ENCODE data around the gene NUTM2E. TPM values are rescaled to one million over a fixed set of nuclear protein-coding genes. Genes with fewer than 3 reads are reported as not detected.
A peak's percentile ranks its signal among the peaks of the same experiment; 100 is the strongest.
"Not testable (repeated sequence)": the region's sequence is repeated elsewhere in the genome, so short reads cannot be mapped to it uniquely, and the experiment has no call there.

NUTM2E gene
- total RNA-seq, 1 experiment from 2014 or later, result 0.37 TPM

- DNase-seq (ENCODE audit: unreplicated experiment); H3K27me3 Mint-ChIP-seq (ENCODE audit: insufficient read depth, unreplicated experiment); H3K27ac Mint-ChIP-seq (ENCODE audit: low read depth, unreplicated experiment); H3K36me3 Mint-ChIP-seq (ENCODE audit: insufficient read depth, unreplicated experiment); intact Hi-C loops (cut with micrococcal nuclease); POLR2A ChIA-PET; H3K4me1 Mint-ChIP-seq (ENCODE audit: insufficient read depth, unreplicated experiment); H3K4me3 Mint-ChIP-seq (ENCODE audit: unreplicated experiment); CTCF ChIA-PET; BruUV-seq (replicated peaks); H3K9me3 Mint-ChIP-seq (ENCODE audit: unreplicated experiment): not testable (repeated sequence)
These were observed 27.2 kb upstream of the NUTM2E start for GRCh38 chr10:79799337-79799736.

GRCh38 chr10:79805857-79806256 is 20.7 kb upstream of the NUTM2E start:
- BruUV-seq (replicated peaks); H3K36me3 Mint-ChIP-seq (ENCODE audit: insufficient read depth, unreplicated experiment); CTCF ChIA-PET; DNase-seq (ENCODE audit: unreplicated experiment); H3K4me3 Mint-ChIP-seq (ENCODE audit: unreplicated experiment); H3K4me1 Mint-ChIP-seq (ENCODE audit: insufficient read depth, unreplicated experiment); H3K9me3 Mint-ChIP-seq (ENCODE audit: unreplicated experiment); H3K27ac Mint-ChIP-seq (ENCODE audit: low read depth, unreplicated experiment); intact Hi-C loops (cut with micrococcal nuclease); POLR2A ChIA-PET; H3K27me3 Mint-ChIP-seq (ENCODE audit: insufficient read depth, unreplicated experiment): not testable (repeated sequence)

GRCh38 chr10:79811895-79812294 is 14.6 kb upstream of the NUTM2E start:
- BruUV-seq (replicated peaks); intact Hi-C loops (cut with micrococcal nuclease); H3K4me1 Mint-ChIP-seq (ENCODE audit: insufficient read depth, unreplicated experiment); H3K4me3 Mint-ChIP-seq (ENCODE audit: unreplicated experiment); POLR2A ChIA-PET; H3K27ac Mint-ChIP-seq (ENCODE audit: low read depth, unreplicated experiment); CTCF ChIA-PET; DNase-seq (ENCODE audit: unreplicated experiment); H3K9me3 Mint-ChIP-seq (ENCODE audit: unreplicated experiment); H3K27me3 Mint-ChIP-seq (ENCODE audit: insufficient read depth, unreplicated experiment): not testable (repeated sequence)
- peaks cover 14% of the 10 kb centered on the region for H3K36me3 Mint-ChIP-seq (ENCODE audit: insufficient read depth, unreplicated experiment)

GRCh38 chr10:79816290-79816689 is 10.2 kb upstream of the NUTM2E start:
- H3K4me1 Mint-ChIP-seq (ENCODE audit: insufficient read depth, unreplicated experiment); H3K27ac Mint-ChIP-seq (ENCODE audit: low read depth, unreplicated experiment); H3K9me3 Mint-ChIP-seq (ENCODE audit: unreplicated experiment); H3K27me3 Mint-ChIP-seq (ENCODE audit: insufficient read depth, unreplicated experiment); BruUV-seq (replicated peaks); DNase-seq (ENCODE audit: unreplicated experiment); POLR2A ChIA-PET; CTCF ChIA-PET; H3K4me3 Mint-ChIP-seq (ENCODE audit: unreplicated experiment); intact Hi-C loops (cut with micrococcal nuclease): not testable (repeated sequence)
- peaks cover 14% of the 10 kb centered on the region for H3K36me3 Mint-ChIP-seq (ENCODE audit: insufficient read depth, unreplicated experiment)

GRCh38 chr10:79823387-79823786 is 3.2 kb upstream of the NUTM2E start:
- H3K27ac Mint-ChIP-seq (ENCODE audit: low read depth, unreplicated experiment); H3K4me1 Mint-ChIP-seq (ENCODE audit: insufficient read depth, unreplicated experiment); BruUV-seq (replicated peaks): not testable (repeated sequence)

GRCh38 chr10:79825587-79826011 is 940 bp upstream of the NUTM2E start:
- Mint-ChIP-seq H3K27ac (ENCODE audit: low read depth, unreplicated experiment) (peak overlapping the region; percentile 86), H3K4me3 (ENCODE audit: unreplicated experiment) (peak overlapping the region; percentile 81)
- H3K4me1 Mint-ChIP-seq (ENCODE audit: insufficient read depth, unreplicated experiment); H3K9me3 Mint-ChIP-seq (ENCODE audit: unreplicated experiment); H3K27me3 Mint-ChIP-seq (ENCODE audit: insufficient read depth, unreplicated experiment); BruUV-seq (replicated peaks); CTCF ChIA-PET; H3K36me3 Mint-ChIP-seq (ENCODE audit: insufficient read depth, unreplicated experiment); POLR2A ChIA-PET; intact Hi-C loops (cut with micrococcal nuclease): not testable (repeated sequence)
- peak; percentile 1 for DNase-seq (ENCODE audit: unreplicated experiment)

More at GRCh38 chr10:79823387-79823786, 3.2 kb upstream of the NUTM2E start:
- CTCF ChIA-PET; intact Hi-C loops (cut with micrococcal nuclease); H3K36me3 Mint-ChIP-seq (ENCODE audit: insufficient read depth, unreplicated experiment); H3K9me3 Mint-ChIP-seq (ENCODE audit: unreplicated experiment); H3K27me3 Mint-ChIP-seq (ENCODE audit: insufficient read depth, unreplicated experiment); POLR2A ChIA-PET; H3K4me3 Mint-ChIP-seq (ENCODE audit: unreplicated experiment); DNase-seq (ENCODE audit: unreplicated experiment): not testable (repeated sequence)

GRCh38 chr10:79826131-79826495 is 426 bp upstream of the NUTM2E start:
- H3K4me3 Mint-ChIP-seq (ENCODE audit: unreplicated experiment), result peak overlapping the region; percentile 81
- POLR2A ChIA-PET; BruUV-seq (replicated peaks); H3K36me3 Mint-ChIP-seq (ENCODE audit: insufficient read depth, unreplicated experiment); H3K4me1 Mint-ChIP-seq (ENCODE audit: insufficient read depth, unreplicated experiment); intact Hi-C loops (cut with micrococcal nuclease); DNase-seq (ENCODE audit: unreplicated experiment); H3K27me3 Mint-ChIP-seq (ENCODE audit: insufficient read depth, unreplicated experiment); CTCF ChIA-PET; H3K9me3 Mint-ChIP-seq (ENCODE audit: unreplicated experiment): not testable (repeated sequence)
- peak overlapping the region; percentile 64 for H3K27ac Mint-ChIP-seq (ENCODE audit: low read depth, unreplicated experiment)

GRCh38 chr10:79833833-79834232 is 7.3 kb downstream of the NUTM2E start:
- H3K36me3 Mint-ChIP-seq (ENCODE audit: insufficient read depth, unreplicated experiment); H3K27me3 Mint-ChIP-seq (ENCODE audit: insufficient read depth, unreplicated experiment); BruUV-seq (replicated peaks); CTCF ChIA-PET; H3K9me3 Mint-ChIP-seq (ENCODE audit: unreplicated experiment); H3K27ac Mint-ChIP-seq (ENCODE audit: low read depth, unreplicated experiment); POLR2A ChIA-PET; H3K4me3 Mint-ChIP-seq (ENCODE audit: unreplicated experiment); DNase-seq (ENCODE audit: unreplicated experiment); intact Hi-C loops (cut with micrococcal nuclease); H3K4me1 Mint-ChIP-seq (ENCODE audit: insufficient read depth, unreplicated experiment): not testable (repeated sequence)

- BruUV-seq (replicated peaks); H3K4me3 Mint-ChIP-seq (ENCODE audit: unreplicated experiment); CTCF ChIA-PET; POLR2A ChIA-PET; H3K36me3 Mint-ChIP-seq (ENCODE audit: insufficient read depth, unreplicated experiment); intact Hi-C loops (cut with micrococcal nuclease); H3K4me1 Mint-ChIP-seq (ENCODE audit: insufficient read depth, unreplicated experiment); H3K27me3 Mint-ChIP-seq (ENCODE audit: insufficient read depth, unreplicated experiment); H3K9me3 Mint-ChIP-seq (ENCODE audit: unreplicated experiment); H3K27ac Mint-ChIP-seq (ENCODE audit: low read depth, unreplicated experiment); DNase-seq (ENCODE audit: unreplicated experiment): not testable (repeated sequence)
These were observed 9.4 kb downstream of the NUTM2E start for GRCh38 chr10:79835891-79836290.

GRCh38 chr10:79836891-79837290 is 10.4 kb downstream of the NUTM2E start:
- DNase-seq (ENCODE audit: unreplicated experiment); POLR2A ChIA-PET; H3K9me3 Mint-ChIP-seq (ENCODE audit: unreplicated experiment); CTCF ChIA-PET; H3K36me3 Mint-ChIP-seq (ENCODE audit: insufficient read depth, unreplicated experiment); BruUV-seq (replicated peaks); intact Hi-C loops (cut with micrococcal nuclease); H3K27me3 Mint-ChIP-seq (ENCODE audit: insufficient read depth, unreplicated experiment); H3K4me3 Mint-ChIP-seq (ENCODE audit: unreplicated experiment); H3K27ac Mint-ChIP-seq (ENCODE audit: low read depth, unreplicated experiment); H3K4me1 Mint-ChIP-seq (ENCODE audit: insufficient read depth, unreplicated experiment): not testable (repeated sequence)
